ENCODE results near the gene DUSP16. TPM values are rescaled to one million over a fixed set of nuclear protein-coding genes. Genes with fewer than 3 reads are reported as not detected.

The DUSP16 gene
- total and polyA plus RNA-seq, 7 donors = 8.6 to 27.3 (median 13.8) TPM

- intact Hi-C loops (cut with DNase I) = no loop called here
- no peak for DNase-seq
- no peaks in the 10 kb centered on the region for H3K27me3 ChIP-seq
- H3K4me1 ChIP-seq = peaks cover 0 to 34% (median 17%) of the 10 kb centered on the region in 4 donors
- H3K4me3 ChIP-seq = no peak overlapping the region
- H3K36me3 ChIP-seq = no peaks in the 10 kb centered on the region
- 84 to 97% methylated on average over 1 of the region's 1 CpG for WGBS, 2 donors
- peak overlapping the region in 2 of 4 donors; percentile 47 to 67 for H3K27ac ChIP-seq
- no peaks in the 10 kb centered on the region for H3K9me3 ChIP-seq
- TF ChIP-seq POLR2AphosphoS5 (IDR thresholded peaks at IDR 0.05) = no peak
- TF ChIP-seq CTCF (IDR thresholded peaks at IDR 0.05) = no peak
- TF ChIP-seq POLR2A (IDR thresholded peaks at IDR 0.05) = no peak
- TF ChIP-seq EP300 (IDR thresholded peaks at IDR 0.05) = no peak
These were observed 55.5 kb downstream of the DUSP16 start for GRCh38 chr12:12507121-12507520.

- WGBS, 2 donors = 69 to 88% methylated on average over 3 of the region's 3 CpGs
- H3K4me1 ChIP-seq = peaks cover 0 to 34% (median 17%) of the 10 kb centered on the region in 4 donors
- DNase-seq = no peak
- no peaks in the 10 kb centered on the region for H3K36me3 ChIP-seq
- no peaks in the 10 kb centered on the region for H3K9me3 ChIP-seq
- peak overlapping the region; percentile 28 to 67 (median 50) for H3K27ac ChIP-seq
- intact Hi-C loops (cut with DNase I) = no loop called here
- H3K27me3 ChIP-seq = no peaks in the 10 kb centered on the region
- no peak for TF ChIP-seq EP300 (IDR thresholded peaks at IDR 0.05)
- TF ChIP-seq CTCF (IDR thresholded peaks at IDR 0.05) = no peak
- no peak for TF ChIP-seq POLR2A (IDR thresholded peaks at IDR 0.05)
- no peak for TF ChIP-seq POLR2AphosphoS5 (IDR thresholded peaks at IDR 0.05)
- no peak overlapping the region for H3K4me3 ChIP-seq
These were observed 56.2 kb downstream of the DUSP16 start for GRCh38 chr12:12506496-12506890.

- H3K4me3 ChIP-seq = no peak overlapping the region
- peak overlapping the region; percentile 28 to 67 (median 50) for H3K27ac ChIP-seq
- peaks cover 0 to 34% (median 17%) of the 10 kb centered on the region in 4 donors for H3K4me1 ChIP-seq
- intact Hi-C loops (cut with DNase I) = no loop called here
- no peaks in the 10 kb centered on the region for H3K36me3 ChIP-seq
- peak in 1 of 4 donors; percentile 3 for TF ChIP-seq EP300 (IDR thresholded peaks at IDR 0.05)
- no peak for TF ChIP-seq CTCF (IDR thresholded peaks at IDR 0.05)
- peak in 3 of 4 donors; percentile 17 to 64 (median 42) for TF ChIP-seq POLR2AphosphoS5 (IDR thresholded peaks at IDR 0.05)
- TF ChIP-seq POLR2A (IDR thresholded peaks at IDR 0.05) = no peak
- DNase-seq = no peak
- H3K27me3 ChIP-seq = no peaks in the 10 kb centered on the region
- 60 to 63% methylated on average over 11 of the region's 11 CpGs for WGBS, 2 donors
- no peaks in the 10 kb centered on the region for H3K9me3 ChIP-seq
These were observed 56.8 kb downstream of the DUSP16 start for GRCh38 chr12:12505544-12506495.

GRCh38 chr12:12503384-12504078, 59.1 kb downstream of the DUSP16 start:
- H3K27ac ChIP-seq = no peak overlapping the region
- DNase-seq = no peak
- no peak overlapping the region for H3K4me3 ChIP-seq
- no peak for TF ChIP-seq POLR2AphosphoS5 (IDR thresholded peaks at IDR 0.05)
- no peak for TF ChIP-seq EP300 (IDR thresholded peaks at IDR 0.05)
- no peak for TF ChIP-seq POLR2A (IDR thresholded peaks at IDR 0.05)
- TF ChIP-seq CTCF (IDR thresholded peaks at IDR 0.05) = no peak
- H3K27me3 ChIP-seq = no peaks in the 10 kb centered on the region
- 85 to 87% methylated on average over 9 of the region's 9 CpGs for WGBS, 2 donors
- peaks cover 0 to 26% (median 15%) of the 10 kb centered on the region in 4 donors for H3K4me1 ChIP-seq
- no peaks in the 10 kb centered on the region for H3K9me3 ChIP-seq
- intact Hi-C loops (cut with DNase I) = no loop called here
- H3K36me3 ChIP-seq = no peaks in the 10 kb centered on the region

Measured in sigmoid colon (tissue), 7 donors.